SIG-M5 treated with dmso at 0.1 percent for 504 hours (cell line): ENCODE data around the gene PDCD10.

Experiments
- DNase-seq: peaks from one replicate; lab custom pipeline; 2025; ENCODE audit not compliant: unreplicated experiment; lab: John Stamatoyannopoulos, UW

PDCD10 gene

DNA sequence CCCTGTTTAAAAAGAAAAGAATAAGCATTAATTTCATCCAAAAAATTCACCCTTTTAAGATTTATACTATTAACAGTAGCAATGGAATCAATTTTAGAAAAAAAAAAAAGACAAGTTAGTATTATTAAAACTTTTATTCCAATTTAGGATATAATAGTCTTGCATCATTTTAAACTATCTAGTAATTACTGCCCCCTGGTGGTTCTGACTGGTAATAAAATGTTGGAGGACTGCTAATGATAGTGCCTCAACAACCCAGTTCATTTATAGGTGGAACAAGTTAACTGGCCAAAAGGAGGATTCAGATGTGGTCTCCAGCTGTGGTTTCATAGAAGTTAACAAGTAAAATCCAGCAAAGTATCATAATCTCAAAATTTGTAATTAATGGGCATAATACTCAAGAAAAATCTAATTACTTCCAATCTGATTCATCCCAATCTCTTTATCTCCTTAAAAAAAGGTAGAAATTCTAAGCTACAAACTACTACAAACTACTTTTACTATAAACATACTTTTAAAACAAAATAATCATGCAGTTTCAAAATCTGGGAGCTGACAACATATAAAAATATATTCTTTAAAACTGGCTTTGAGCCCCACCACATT, 50.2 kb downstream of the PDCD10 start:
- DNase-seq, result peak; percentile 67

DNA sequence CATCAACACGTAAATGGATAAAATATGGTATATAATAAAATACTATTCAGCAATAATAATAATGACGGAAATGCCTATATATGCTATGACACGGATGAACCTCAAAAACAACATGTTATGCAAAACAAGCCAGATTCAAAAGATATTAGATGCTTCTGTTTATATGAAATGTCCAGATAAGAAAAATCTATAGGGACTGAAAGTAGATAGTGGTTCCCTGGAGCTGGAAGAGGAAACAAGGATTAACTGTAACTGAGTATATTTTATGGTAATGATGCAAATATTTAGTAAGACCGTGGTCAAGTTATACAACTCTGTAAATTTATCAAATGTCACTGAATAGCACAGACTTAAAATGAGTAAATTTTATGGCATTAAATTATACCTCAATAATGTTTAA, 55.2 kb downstream of the PDCD10 start:
- DNase-seq, result no peak

DNA sequence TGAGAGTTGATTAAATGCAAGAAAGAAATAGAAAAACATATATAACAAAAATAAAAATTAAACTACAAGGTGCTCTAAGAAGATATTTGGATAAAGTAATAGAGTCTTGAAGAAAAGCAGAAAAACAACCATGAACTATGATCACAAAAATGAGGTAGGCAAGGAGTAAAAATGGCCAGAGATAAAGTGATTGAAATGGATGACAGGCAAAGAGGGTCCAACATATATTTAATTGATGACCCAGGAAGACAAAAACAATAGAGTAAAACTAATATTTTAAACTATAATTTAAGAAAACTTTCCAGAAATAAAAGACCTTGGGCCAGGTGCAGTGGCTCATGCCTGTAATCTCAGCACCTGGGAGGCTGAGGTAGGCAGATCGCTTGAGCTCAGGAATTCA, 58.8 kb downstream of the PDCD10 start:
- DNase-seq, result no peak

DNA sequence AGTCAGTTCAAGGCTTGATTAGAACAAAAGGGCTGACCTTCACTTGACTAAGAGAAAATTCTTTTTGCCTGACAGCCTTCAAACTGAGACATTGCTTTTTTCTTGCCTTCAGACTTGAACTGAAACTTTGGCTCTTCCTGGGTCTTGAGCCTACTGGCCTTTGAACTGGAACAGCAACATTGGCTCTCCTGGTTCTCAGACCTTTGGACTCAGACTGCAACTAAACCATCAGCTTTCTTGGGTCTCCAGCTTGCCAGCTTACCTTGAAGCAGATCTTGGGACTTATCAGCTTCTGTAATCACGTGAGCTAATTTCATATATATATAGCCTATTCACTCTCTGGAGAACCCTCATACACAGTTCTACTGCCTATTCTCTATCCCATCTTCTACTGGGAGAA, 61.5 kb downstream of the PDCD10 start:
- no peak for DNase-seq

DNA sequence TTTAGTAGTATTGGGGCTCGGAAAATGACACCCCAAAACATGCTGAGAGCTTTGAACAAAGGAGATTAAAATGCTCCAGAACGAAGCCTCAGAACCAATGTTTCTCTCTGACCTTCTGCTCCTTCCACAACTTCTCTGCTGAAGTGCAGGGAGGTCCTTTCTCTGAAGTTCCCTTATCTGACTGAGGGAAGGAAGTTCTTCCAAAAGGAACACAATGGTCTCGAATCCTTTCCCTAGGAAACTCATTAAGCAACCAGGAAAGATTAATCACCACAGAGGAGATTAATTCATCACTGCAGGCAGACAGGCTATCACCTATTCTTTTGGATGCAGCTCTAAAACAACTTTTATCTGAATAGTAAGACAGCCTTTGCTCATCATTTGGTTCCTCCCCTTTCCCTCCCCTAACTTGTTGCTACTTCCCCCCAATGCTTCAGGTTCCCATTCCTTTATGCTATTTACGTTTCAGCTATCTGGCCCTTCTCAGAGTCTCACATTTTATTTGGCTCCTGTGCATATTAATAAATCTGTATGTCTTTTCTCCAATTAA, 62.7 kb downstream of the PDCD10 start:
- no peak for DNase-seq

DNA sequence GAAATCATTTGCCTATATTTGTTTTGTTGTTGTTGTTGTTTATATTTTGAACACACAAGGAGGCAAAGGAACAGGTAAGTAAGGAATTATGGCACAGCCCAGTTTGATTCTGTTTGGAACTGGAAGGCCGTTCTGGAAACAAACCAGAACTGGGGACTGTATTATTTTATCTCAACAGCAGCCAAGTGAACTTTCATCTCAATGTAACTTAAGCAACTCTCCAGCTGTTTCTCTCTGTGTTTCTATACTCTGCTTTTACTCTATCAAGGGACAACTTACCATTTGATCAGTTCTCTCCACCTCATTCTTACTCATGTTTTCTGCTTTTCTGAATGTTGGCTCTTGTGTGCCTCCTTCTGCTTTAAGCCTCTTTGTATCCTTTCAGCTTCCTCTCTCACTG, 65.0 kb downstream of the PDCD10 start:
- DNase-seq, result no peak

DNA sequence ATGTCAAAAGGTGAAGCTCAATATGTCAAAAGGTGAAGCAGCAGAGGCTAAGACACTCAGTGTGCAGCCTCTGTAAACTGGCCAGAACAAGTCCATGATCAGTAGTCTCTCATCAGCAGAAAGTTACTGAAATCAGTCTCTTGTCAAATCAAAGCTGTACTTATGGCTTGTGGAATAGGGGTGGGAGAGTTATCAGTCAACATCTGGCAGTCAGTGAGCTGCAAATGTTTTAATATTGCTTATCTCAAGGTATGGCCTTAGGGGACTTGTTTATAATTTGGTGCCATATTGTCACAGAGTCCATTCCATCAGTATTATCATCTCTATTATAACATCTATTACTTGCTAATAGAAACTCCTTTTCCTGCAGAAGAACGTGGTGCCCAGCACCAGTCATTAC, 66.0 kb downstream of the PDCD10 start:
- DNase-seq, result no peak

DNA sequence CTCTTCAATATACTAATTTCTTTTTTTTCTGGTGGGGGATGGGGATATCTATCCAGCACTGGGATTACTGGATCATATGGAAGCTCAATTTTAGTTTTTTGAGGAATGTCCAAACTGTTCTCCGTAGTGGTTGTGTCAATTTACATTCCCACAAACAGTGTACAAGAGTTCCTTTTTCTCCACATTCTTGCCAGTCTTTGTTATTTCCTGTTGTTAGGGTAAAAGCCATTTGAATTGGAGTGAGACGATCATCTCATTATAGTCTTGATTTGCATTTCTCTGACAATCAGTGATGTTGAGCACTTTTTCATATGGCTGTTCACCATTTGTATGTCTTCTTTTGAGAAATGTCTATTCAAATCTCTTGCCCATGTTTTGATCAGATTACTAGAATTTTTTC, 68.1 kb downstream of the PDCD10 start:
- no peak for DNase-seq

DNA sequence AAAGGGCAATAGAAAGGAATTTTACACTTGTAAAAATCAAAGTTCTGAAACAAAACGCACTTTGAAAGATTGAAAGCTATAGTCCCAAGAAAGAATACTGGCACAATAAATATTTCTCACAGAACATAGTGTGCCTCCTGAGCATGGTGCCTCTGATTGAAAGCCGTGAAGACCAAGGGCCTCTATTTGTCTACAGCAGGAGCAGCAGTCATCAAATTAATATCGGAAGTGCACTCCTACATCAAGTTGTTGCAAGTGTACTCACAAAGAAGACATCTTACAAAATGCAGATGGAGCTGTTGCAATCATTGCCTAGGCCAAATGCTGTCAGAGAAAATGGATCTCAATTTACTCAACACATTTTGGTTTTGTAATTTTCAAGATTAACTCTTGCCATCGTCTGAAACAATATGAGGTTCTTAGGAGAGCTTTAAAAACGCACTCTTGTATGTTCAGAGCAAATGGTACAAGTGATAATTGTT, 71.7 kb downstream of the PDCD10 start:
- DNase-seq, result peak; percentile 77

DNA sequence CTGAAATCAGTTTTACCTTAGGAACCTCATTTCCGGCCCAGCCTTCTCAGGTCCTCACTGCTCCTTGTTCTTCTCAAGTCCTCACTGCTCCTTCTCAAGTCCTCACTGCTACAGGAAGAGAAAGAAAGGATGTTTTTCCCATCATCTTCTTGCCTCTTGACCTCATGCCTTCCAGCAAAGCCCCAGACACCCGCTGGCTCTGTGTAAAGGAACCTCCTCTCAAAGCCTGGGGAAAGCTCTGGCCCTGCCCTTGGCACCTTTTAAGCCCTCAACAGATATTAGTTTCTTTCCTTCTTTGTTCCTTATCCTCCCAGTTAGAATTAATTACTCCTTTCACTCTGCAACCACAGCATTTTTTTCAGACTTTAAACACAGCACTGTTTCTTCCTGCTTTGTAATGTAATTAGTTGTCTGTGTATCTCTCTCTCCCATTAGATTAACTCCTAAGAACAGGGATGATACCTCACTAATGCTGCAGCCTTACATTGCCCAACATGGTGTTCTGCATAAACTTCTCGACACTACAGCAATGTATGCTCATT, 76.9 kb downstream of the PDCD10 start:
- DNase-seq, result no peak

DNA sequence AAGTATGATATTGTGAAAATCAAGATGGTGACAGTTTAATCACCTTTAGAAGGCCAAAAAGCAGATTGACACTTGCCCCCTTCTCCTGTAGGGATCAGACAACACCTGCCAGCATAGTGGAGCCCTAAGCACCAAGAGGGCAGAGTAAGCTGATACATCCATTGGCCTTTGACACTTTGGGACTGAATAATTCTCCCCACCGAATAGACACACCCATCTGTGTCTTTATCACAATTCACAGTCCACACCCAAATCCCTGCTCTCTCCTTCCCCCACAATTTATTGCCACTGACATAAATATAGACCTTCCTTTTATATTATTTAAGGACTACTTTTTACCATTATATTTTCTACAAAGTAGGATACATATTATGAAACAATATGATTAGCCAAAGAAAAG, 77.9 kb downstream of the PDCD10 start:
- no peak for DNase-seq

DNA sequence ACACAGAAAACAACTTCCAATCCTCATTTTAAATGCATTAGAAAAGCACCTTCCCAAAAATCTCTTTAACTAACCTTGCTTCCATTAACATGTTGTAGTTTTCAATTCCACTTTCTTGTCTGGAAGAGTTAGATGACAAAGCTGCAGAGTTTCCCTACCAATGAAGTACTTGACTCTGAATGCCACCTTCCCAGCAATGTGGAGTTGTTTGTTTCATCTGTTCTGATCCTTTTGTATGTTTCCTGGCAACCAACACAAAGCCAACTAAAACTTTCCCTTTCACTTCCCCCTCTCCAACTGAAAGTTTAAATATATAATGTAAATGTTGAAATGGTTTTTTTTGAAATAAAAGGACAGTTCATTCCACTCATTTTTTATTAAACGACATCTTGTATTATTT, 80.9 kb downstream of the PDCD10 start, which contains the start of gene WDR49:
WDR49 (minus strand) TSS at position 183 of the 400 bp plus-strand sequence. CDS start 517 bp downstream, outside the sequence.
- peak; percentile 91 for DNase-seq

DNA sequence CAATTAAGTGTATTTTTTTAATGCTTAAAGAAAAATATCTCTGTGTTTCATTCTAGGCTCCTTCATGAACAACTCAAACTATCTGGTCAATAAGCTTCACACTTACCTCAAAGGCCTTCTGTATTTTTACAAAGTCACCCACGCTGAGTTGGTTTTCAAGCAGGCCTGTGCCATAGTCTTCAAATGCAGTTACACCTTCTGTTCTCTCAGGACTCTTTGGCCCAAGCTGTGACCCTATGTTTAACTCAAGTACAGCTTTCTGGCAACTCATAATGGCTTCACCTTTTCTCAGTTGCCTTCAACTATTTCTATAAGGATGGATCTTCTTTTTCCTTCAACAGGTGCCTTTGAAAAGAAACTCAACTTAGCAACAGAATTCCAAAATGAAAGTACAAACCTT, 81.5 kb downstream of the PDCD10 start:
- DNase-seq, result peak; percentile 43

DNA sequence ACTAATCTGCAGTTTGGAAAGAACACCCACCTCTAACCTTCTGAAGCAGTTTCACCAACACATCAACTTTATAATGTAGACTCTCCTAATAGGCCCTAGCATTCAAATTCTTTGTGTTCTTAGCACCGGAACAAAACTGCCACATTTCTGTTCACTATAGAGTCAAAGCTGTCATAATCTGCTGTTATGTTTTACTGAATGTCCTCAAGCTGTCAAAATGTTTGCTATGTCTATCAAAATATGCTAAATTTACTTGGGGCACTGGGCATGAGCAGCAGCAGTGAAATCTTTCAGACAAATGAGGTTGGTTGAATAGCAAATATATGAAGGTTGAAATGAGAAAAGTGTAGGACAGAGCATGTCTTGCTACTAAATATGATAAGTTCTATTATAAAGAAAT, 82.9 kb downstream of the PDCD10 start:
- DNase-seq, result no peak

DNA sequence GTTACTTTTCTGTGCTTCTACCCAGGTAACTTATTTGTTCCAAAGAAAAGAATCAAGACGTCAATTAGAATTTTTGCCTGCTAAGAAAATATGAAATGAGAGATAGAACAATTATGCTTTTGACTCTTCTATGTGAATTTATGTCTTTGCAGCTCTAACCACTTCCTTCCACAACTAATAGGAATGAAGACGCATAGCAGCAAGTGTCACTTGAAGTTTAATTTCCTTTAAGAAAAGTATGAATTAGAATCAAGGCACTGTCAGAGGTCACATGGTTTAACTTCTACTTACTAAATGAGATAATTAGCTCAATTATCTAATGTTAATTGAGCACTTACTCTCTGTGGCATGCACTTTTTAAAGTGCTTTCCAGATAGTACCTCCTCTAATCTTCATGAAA, 84.2 kb downstream of the PDCD10 start:
- DNase-seq, result no peak

DNA sequence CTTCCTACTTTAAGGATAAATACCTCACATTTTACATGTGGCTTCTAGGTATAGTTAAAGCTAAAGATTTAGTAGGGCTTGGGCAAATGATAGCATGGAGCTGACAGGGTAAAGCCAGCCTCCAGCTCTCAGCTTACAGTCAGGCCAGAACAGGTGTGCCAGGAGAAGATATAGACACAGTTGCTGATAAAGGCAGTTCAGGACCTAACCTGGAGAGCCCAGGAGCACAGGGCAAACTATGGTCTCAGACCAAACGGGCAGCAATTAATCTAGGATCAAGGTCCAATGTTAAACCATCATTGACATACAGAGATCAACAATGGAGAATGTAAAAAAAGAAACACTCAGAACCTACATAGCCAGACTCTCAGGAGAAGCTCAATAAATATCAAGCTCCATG, 84.9 kb downstream of the PDCD10 start:
- no peak for DNase-seq

DNA sequence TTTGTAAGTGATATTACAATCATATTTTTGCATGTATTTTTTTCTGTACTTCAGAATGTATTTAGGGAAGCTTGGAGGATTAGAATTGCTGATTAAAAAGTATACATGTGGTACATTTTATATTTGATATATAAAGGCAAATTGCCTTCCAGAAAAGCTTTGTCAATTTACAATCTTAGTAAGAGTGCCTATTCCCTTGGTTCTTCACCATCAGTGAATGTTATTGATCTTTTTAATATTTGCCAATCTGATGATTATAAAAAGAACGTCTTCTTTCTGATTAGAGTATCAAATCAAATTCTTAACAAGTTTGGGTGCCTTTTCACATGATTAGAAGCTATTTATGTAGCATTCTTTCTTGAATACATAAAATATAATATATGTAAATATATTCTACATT, 90.1 kb downstream of the PDCD10 start:
- no peak for DNase-seq
